ENCODE results near the gene SLC15A3.

GRCh38 chr11:60925868-60926267, 26.1 kb downstream of the SLC15A3 start:
- TF ChIP-seq CTCF (conservative IDR thresholded peaks at IDR 0.05) = no peak
- no peak for TF ChIP-seq ZFX (IDR thresholded peaks at IDR 0.05)

All from C4-2B (cell line).